Activated naive CD4-positive, alpha-beta T cell treated with anti-CD3 and anti-CD28 coated beads, Interleukin-2, amount 50 U/mL, for 16 hours (primary cell): ENCODE measurements around the gene MARVELD3.
"Not testable (repeated sequence)": the region's sequence is repeated elsewhere in the genome, so short reads cannot be mapped to it uniquely, and the experiment has no call there.

Experiments used
- DNase-seq: peaks from one replicate; pipeline ENCODE4 v3.0.0-alpha.2; 2020

MARVELD3 gene

DNA sequence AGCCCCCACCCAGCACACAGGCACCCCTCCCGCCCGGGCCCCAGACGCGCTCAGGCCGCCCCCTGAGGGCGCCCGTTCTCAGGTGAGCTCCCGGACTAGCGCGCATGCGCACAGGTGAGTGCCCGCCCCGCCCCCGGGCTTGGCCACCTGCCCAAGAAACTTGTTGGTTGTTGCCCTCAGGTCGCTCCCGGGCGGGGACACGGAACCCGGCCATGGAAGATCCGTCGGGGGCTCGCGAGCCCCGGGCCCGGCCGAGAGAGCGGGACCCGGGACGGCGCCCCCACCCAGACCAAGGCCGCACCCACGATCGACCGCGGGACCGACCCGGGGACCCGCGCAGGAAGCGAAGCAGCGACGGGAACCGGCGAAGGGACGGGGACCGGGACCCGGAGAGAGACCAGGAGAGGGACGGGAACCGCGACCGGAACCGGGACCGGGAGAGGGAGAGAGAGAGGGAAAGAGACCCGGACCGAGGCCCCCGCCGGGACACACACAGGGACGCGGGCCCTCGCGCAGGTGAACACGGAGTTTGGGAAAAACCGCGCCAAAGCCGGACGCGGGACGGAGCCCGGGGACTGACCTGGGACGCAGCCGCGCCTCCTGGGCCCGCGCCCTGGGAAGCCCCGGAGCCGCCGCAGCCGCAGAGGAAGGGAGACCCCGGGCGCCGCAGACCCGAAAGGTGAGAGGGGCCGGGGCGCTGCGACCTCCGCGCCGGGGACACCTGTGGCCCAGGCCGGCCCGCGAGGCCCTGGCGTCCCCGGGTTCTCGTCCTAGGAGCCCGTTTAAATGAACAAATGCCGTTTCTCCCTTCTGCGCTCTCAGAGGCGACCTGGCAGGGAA, at the start of gene MARVELD3:
Gene MARVELD3, plus strand, starts transcription at position 167 of the 840 bp plus-strand sequence. Its CDS starts 46 bp downstream, at position 213.
- peak; percentile 35 for DNase-seq

DNA sequence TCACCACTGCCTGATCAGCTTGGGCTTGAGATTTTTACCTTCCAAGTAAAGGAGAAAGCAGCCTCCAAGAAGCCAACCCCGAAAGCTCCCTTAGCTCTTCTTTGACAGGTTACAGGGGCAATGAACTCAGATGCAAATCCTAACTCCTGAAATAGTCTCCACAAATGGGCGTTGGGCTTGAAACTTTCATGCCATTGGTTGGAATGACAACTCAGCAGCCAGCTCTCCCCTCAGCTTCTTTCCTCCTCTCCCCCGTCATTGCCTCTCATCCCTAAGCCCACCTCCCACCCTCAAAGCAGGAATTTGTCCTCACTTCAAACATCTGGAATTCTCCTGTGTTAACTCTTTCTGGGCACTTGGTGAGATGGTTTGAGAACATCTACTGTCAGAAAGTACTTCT, 49.0 kb upstream of the MARVELD3 start, which contains the start of gene TAT:
Gene TAT, minus strand, starts transcription at position 122 of the 400 bp plus-strand sequence. CDS start 677 bp downstream, outside the sequence.
- DNase-seq: no peak

- not testable (repeated sequence) for DNase-seq
These were observed 43.5 kb upstream of the MARVELD3 start for GRCh38 chr16:71582553-71582848.

DNA sequence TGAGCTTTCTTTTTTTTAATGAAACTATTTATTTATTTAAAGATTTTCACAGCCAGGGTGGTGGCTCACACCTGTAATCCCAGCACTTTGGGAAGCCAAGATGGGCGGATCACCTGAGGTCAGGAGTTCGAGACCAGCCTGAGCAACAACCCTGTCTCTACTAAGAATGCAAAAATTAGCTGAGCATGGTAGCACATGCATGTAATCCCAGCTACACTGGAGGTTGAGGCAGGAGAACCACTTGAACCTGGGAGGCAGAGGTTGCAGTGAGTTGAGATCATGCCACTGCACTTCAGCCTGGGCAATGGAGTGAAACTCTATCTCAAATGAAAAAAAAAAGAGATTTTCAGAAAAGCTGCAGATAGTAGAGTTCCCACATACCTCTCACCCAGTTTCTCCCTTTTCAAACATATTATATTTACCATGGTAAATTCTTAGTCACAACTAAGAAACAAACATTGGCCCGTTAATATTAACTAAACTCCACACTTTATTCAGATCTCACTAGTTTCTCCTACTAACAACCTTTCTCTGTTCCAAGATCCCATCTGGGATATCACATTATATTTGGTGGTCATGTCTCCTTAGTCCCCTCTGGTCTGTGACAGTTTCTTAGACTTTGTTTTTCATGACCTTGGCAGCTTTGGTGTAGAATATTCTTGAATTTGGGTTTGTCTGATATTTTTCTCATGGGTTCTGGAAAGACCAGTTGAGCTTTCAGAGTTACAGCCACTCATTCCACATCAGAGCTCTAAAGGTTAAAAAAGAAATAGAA, 41.3 kb upstream of the MARVELD3 start:
- no peak for DNase-seq

DNA sequence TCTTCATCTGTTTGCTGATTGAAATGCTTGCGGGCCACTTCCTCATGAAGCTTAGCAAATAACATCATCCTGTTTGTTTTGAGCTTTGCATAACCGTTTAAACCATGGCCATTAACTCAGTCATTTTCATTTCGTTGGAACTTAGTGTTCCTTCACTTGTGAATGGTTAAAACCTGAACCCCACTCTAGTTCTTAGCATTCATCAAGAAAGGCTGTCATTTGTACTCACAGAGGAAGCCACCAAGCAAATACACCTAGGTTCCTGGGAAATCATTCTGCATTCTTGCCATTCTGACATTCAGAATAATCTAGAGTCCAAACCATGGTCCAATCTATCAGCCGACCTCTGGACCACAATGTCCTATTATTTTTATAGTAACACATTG, 40.7 kb upstream of the MARVELD3 start:
- no peak for DNase-seq

DNA sequence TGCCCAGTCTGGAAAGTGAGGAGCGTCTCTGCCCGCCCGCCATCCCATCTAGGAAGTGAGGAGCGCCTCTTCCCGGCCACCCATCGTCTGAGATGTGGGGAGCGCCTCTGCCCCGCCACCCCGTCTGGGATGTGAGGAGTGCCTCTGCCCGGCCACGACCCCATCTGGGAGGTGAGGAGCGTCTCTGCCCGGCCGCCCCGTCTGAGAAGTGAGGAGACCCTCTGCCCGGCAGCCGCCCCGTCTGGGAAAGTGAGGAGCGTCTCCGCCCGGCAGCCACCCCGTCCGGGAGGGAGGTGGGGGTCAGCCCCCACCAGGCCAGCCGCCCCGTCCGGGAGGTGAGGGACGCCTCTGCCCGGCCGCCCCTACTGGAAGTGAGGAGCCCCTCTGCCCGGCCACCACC, 36.6 kb upstream of the MARVELD3 start:
- not testable (repeated sequence) for DNase-seq

GRCh38 chr16:71590071-71590470, 35.9 kb upstream of the MARVELD3 start:
- DNase-seq: not testable (repeated sequence)

- no peak for DNase-seq
These were observed 35.4 kb upstream of the MARVELD3 start for GRCh38 chr16:71590584-71590983.

DNA sequence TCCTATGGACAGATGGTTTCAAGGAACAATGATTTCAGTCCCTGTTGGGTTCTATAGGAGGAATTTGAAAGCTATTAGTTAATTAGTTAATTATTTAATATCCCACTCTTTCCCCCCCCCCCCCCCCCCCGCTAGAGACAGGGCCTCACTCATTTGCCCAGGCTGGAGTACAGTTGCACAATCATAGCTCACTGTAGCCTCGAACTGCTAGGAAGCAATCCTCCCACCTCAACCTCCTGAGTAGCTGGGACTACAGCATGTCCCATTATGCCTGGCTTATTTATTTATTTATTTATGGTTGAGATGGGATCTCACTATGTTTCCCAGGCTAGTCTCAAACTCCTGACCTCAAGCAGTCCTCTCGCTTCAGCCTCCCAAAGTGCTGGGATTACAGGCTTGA, 34.1 kb upstream of the MARVELD3 start:
- no peak for DNase-seq

DNA sequence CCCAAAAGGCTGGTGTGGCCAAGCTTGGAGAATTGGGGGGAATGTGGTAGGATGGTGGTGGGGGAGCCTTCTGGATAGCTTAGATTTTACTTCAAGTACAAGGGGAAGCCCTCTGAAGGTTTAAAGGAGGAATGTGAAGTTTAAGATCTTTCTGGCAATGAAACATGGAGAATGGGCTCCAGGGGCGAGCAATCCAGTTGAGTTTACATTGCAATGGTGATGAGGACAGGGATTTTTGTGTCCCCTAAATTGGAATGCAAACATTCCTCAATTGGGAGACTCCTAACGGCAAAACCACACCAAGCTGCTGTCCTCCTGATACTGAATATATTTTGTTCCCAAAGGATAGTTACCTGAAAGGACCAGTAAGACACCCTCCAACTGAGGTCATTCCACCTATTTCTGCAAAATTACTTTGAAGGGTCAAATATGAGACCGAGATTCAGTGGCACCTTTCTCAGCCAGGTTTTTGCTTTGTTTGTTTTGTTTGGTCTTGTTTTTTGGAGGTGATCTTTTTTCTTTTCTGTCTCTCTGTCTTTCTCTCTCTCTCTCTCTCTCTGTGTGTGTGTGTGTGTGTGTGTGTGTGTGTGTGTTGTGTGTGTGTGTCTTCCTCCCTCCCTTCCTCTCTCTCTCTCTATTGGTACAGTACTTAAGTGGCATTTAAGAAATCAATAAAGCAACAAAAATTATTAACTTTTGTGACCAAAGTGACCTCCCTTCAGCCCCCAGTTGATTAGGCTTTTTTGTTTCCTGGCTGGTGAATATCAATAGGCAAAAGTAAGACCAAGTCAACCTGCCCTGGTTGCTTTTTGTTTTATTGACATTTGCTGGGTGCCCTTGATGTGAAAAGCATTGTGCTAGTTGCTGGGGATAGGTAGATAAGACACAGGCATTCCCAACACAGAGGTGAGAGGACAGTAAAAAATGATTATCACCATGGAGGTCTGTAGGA, 32.7 kb upstream of the MARVELD3 start:
- no peak for DNase-seq

- no peak for DNase-seq
These were observed 31.9 kb upstream of the MARVELD3 start for GRCh38 chr16:71594000-71594646.

DNA sequence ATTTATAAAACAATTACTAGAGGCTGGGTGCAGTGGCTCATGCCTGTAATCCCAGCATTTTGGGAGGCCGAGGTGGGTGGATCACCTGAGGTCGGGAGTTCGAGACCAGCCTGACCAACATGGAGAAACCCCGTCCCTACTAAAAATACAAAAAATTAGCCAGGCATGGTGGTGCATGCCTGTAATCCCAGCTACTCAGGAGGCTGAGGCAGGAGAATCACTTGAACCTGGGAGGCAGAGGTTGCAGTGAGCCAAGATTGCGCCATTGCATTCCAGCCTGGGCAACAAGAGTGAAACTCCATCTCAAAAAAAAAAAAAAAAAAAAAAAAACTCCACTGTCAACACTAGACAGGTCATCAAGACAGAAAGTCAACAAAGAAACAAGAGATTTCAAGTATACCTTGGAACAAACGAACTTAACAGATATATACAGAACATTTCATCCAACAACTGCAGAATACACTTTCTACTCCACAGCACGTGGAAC, 30.6 kb upstream of the MARVELD3 start:
- not testable (repeated sequence) for DNase-seq

DNA sequence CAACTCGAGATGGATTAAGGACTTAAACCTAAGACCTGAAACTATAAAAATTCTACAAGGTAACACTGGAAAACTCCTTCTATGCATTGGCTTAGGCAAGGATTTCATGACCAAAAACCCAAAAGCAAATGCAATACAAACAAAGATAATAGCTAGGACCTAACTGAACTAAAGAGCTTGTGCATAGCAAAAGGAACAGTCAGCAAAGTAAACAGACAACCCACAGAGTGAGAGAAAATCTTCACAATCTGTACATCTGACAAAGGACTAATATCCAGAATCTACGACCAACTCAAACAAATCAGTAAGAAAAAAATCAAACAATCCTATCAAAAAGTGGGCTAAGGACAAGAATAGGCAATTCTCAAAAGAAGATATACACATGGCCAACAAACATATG, 27.6 kb upstream of the MARVELD3 start:
- not testable (repeated sequence) for DNase-seq

- no peak for DNase-seq
These were observed 25.2 kb upstream of the MARVELD3 start for GRCh38 chr16:71600822-71601221.

DNA sequence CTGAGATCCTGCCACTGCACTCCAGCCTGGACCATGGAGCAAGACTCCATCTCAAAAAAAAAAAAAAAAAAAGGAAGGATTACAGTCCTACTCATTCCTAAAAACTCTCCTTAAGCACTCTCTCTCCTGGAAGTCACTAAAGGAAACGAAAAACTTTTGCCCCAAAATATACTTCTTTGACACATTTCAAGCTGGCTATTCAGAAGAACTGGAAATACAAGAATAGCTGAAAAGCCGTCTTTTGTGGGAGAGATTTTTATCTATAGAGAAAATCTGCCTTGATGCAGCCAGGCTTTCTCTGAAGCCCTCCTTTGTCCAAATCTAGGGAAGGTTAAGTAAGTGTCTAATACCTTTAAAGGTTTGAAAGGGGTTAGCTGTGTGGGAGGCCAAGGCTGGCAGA, 16.9 kb upstream of the MARVELD3 start:
- no peak for DNase-seq

GRCh38 chr16:71610447-71610846, 15.5 kb upstream of the MARVELD3 start:
- no peak for DNase-seq

DNA sequence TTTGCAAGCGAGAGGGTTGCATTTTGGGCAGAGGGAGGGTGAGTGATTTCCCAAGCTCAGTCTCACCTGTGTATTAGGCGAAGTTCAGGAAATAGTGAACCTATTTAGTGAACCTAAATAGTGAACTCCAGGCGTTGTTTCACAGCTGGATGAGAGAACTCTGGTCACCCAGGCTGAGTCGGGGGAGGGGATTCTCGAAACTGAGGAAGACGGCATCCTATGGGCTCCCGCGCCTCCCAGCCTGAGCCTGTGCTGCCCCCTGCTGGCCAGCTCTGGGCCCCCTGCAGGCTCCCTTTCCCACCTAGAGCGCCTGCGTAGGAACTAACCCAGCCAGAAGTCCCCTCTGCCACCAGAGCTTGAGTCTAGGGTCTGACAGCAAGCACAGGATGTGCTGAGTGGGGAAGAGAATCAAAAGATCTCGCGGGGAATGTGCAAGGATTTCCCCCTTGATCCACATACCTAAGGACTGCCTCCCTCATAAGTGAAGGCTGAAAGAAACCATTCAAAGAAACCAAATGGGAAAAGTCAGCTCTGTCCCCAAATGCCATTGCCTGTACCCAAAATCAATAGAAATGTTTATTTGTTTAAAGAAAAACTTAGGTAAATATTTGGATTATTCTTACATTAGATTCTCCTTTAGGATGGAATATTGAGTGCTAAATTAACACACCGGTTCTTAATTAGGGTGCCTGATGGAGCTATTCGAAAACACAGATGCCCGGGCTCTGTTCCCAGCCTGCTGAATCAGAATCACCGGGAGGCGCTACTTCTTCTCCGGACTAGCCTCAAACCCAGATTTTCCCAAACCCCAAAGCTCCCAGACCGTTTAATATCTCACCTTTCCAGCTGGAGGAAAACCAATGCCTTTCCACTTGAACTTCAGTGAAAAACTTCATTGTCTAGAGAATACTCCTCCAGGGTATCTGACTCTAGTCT, 14.8 kb upstream of the MARVELD3 start:
- peak; percentile 79 for DNase-seq

DNA sequence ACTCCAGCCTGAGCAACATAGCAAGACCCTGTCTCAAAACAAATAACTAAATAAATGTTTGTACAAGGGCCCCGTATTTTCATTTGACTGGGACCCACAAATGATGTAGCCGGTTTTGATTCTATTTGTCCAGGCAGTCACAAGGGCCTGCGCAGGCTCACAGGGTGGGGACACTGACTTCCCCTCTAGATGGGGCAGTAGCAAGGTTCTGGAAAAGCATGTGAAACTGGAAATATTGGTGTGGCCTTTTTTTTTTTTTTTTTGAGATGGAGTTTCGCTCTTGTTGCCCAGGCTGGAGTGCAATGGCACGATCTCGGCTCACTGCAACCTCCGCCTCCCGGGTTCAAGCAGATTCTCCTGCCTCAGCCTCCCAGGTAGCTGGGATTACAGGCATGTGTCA, 11.0 kb upstream of the MARVELD3 start:
- not testable (repeated sequence) for DNase-seq

DNA sequence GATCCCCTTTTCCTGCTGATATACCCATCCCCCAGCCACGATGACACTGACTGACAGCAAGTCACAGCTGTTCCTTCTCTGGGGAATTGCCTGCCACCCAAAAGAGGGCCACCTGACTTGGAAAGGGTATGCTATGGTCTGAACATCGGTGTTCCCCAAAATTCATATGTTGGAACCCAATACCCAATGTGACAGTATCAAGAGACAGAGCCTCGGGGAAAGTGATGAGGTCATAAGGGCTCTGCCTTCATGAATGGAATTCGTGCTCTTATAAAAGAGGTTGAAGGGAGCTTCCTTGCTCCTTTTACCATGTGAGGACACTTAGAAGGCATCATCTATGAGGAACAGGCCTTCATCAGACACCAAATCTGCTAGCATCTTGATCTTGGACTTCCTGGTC, 7.6 kb upstream of the MARVELD3 start:
- no peak for DNase-seq

GRCh38 chr16:71622088-71622487, 3.9 kb upstream of the MARVELD3 start:
- DNase-seq: no peak

- no peak for DNase-seq
These were observed 2.4 kb upstream of the MARVELD3 start for GRCh38 chr16:71623597-71623996.
